GM12878 (cell line): Measurements from ENCODE around the gene NPAS3. TPM values are rescaled to one million over a fixed set of nuclear protein-coding genes. Genes with fewer than 3 reads are reported as not detected.

Experiments
- ATF7 ChIP-seq: fragments of 450-650 bp; IDR thresholded peaks from 2 replicates; pipeline ENCODE4 v1.6.1; 2016; ENCODE audit warnings: low read depth, mild to moderate bottlenecking
- BACH1 ChIP-seq: fragments of 450-650 bp; IDR thresholded peaks from 2 replicates; pipeline ENCODE4 v1.6.1; 2017; ENCODE audit warnings: mild to moderate bottlenecking, borderline replicate concordance
- E2F4 ChIP-seq: IDR thresholded peaks from 2 replicates; pipeline ENCODE4 v1.6.1; 2012; ENCODE audit warnings: low read depth, low read length, improper control_type of control experiment
- HDGF ChIP-seq: fragments of 450-650 bp; IDR thresholded peaks from 2 replicates; pipeline ENCODE4 v1.6.1; 2016; ENCODE audit warnings: antibody characterized with exemption
- IRF4 ChIP-seq: IDR thresholded peaks from 2 replicates; pipeline ENCODE4 v1.6.1; 2011; ENCODE audit warnings: low read depth, low read length
- JUND ChIP-seq: IDR thresholded peaks from 2 replicates; pipeline ENCODE4 v1.6.1; 2012; ENCODE audit warnings: low read depth, mild to moderate bottlenecking, low read length, improper control_type of control experiment, moderate library complexity
- KAT2A ChIP-seq: conservative IDR thresholded peaks from 2 replicates; pipeline ENCODE4 v1.6.1; 2011; ENCODE audit warnings: low read depth, low read length; ENCODE audit not compliant: control insufficient read depth
- MEF2B ChIP-seq: fragments of 450-650 bp; IDR thresholded peaks from 2 replicates; pipeline ENCODE4 v1.6.1; 2018; ENCODE audit warnings: mild to moderate bottlenecking, moderate library complexity; ENCODE audit not compliant: partially characterized antibody, poor library complexity, severe bottlenecking
- NBN ChIP-seq: fragments of 450-650 bp; IDR thresholded peaks from 2 replicates; pipeline ENCODE4 v1.6.1; 2016
- NR2C2 ChIP-seq: IDR thresholded peaks from 2 replicates; pipeline ENCODE4 v1.6.1; 2011; ENCODE audit warnings: borderline replicate concordance, low read depth; ENCODE audit not compliant: control insufficient read depth, insufficient read length
- RBBP5 ChIP-seq: fragments of 200-600 bp; sonication (generic); conservative IDR thresholded peaks from 2 replicates; pipeline ENCODE4 v1.6.1; 2016
- RCOR1 ChIP-seq: conservative IDR thresholded peaks from 2 replicates; pipeline ENCODE4 v1.6.1; 2012; ENCODE audit warnings: low read depth, low read length, improper control_type of control experiment
- SMAD5 ChIP-seq: IDR thresholded peaks from 2 replicates; pipeline ENCODE4 v1.6.1; 2016; ENCODE audit warnings: antibody characterized with exemption, low read depth
- USF2 ChIP-seq: IDR thresholded peaks from 2 replicates; pipeline ENCODE4 v1.6.1; 2011; ENCODE audit warnings: low read depth, low read length, improper control_type of control experiment, borderline replicate concordance
- ZNF217 ChIP-seq: fragments of 450-650 bp; IDR thresholded peaks from 2 replicates; pipeline ENCODE4 v1.6.1; 2017; ENCODE audit warnings: antibody characterized with exemption, mild to moderate bottlenecking
- polyA plus RNA-seq, 11 experiments: library from polyadenylated mRNA; depleted of rRNA in 4 of 11; unstranded in 6 of 11; stranded (reverse) in 5 of 11; fragments of >200 nt; fragmentation: Nextera tagmentation in 4 of 11; fragmentation: Illumina TruSeq in 1 of 11; extraction: Ambion mirVana in 4 of 11; extraction: Trizol in 1 of 11; gene quantifications; 1 replicate in 1 of 11; 2 replicates in 10 of 11; pipeline versions ENCODE4 v1.2.1 to v1.2.3, GENCODE V29; 2011 to 2016; ENCODE audit warnings: inconsistent platforms in 2 of 11, missing spikeins in 2 of 11, low read depth in 1 of 11
- total RNA-seq, 4 experiments: library from RNA; depleted of rRNA in 3 of 4; stranded (reverse); fragments of >200 nt in 3 of 4; fragmentation: Illumina TruSeq in 1 of 4; extraction: Trizol in 1 of 4; gene quantifications; 2 replicates each; pipeline versions ENCODE4 v1.2.1 to v1.2.3, GENCODE V29; 2013 to 2021
- TF ChIP-seq, protein P1 (sequence below): IDR thresholded peaks from 2 replicates; pipeline ENCODE4 v1.6.1; 2012; ENCODE audit warnings: low read length, inconsistent platforms
- TF ChIP-seq, protein P2 (sequence below): fragments of 450-650 bp; IDR thresholded peaks from 2 replicates; pipeline ENCODE4 v1.6.1; 2016; ENCODE audit warnings: mild to moderate bottlenecking

The NPAS3 gene
- total and polyA plus RNA-seq, 10 of the 15 experiments (the other 5 are each of a cell fraction or from before 2014, with no cell fraction given) = under 0.01 to 2.7 (median 0.03) TPM; not detected in 6

- TF ChIP-seq USF2 (no peak), E2F4 (no peak), BACH1 (peak; percentile 87; the same call in 1 of the 2 replicates), ATF7 (peak; percentile 84), NBN (peak; percentile 57; the same call in 1 of the 2 replicates), IRF4 (peak; percentile 86; the same call in 1 of the 2 replicates), ZNF217 (peak; percentile 99), HDGF (no peak), KAT2A (no peak), NR2C2 (no peak), JUND (peak; percentile 75; the same call in 1 of the 2 replicates), RCOR1 (0 out of 2 replicates have a peak, but pooled peaks have one; percentile 79), MEF2B (peak; percentile 92), RBBP5 (no peak), SMAD5 (no peak)
- TF ChIP-seq, protein P1, sequence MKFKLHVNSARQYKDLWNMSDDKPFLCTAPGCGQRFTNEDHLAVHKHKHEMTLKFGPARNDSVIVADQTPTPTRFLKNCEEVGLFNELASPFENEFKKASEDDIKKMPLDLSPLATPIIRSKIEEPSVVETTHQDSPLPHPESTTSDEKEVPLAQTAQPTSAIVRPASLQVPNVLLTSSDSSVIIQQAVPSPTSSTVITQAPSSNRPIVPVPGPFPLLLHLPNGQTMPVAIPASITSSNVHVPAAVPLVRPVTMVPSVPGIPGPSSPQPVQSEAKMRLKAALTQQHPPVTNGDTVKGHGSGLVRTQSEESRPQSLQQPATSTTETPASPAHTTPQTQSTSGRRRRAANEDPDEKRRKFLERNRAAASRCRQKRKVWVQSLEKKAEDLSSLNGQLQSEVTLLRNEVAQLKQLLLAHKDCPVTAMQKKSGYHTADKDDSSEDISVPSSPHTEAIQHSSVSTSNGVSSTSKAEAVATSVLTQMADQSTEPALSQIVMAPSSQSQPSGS = peak; percentile 88
- TF ChIP-seq, protein P2, sequence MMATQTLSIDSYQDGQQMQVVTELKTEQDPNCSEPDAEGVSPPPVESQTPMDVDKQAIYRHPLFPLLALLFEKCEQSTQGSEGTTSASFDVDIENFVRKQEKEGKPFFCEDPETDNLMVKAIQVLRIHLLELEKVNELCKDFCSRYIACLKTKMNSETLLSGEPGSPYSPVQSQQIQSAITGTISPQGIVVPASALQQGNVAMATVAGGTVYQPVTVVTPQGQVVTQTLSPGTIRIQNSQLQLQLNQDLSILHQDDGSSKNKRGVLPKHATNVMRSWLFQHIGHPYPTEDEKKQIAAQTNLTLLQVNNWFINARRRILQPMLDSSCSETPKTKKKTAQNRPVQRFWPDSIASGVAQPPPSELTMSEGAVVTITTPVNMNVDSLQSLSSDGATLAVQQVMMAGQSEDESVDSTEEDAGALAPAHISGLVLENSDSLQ = peak; percentile 59; the same call in 1 of the 2 replicates
Observed at GRCh38 chr14:33369972-33370371, 431.3 kb downstream of the NPAS3 start (continued).
